Nephron progenitor cell (in vitro differentiated cells): ENCODE measurements around the gene HK3.

Experiments used
- DNase-seq: peaks from one replicate; pipeline ENCODE4 v3.0.0; 2021
- H3K27ac Mint-ChIP-seq: 2 replicates; pipeline ENCODE4 v1.8.0; 2021; ENCODE audit warnings: mild to moderate bottlenecking, moderate library complexity, mixed read lengths
- H3K27me3 Mint-ChIP-seq: 2 replicates; pipeline ENCODE4 v1.8.0; 2021; ENCODE audit warnings: mild to moderate bottlenecking, low read depth, mixed read lengths; ENCODE audit not compliant: poor library complexity
- H3K36me3 Mint-ChIP-seq: 2 replicates; pipeline ENCODE4 v1.8.0; 2021; ENCODE audit warnings: low read depth, mixed read lengths
- H3K4me1 Mint-ChIP-seq: 2 replicates; pipeline ENCODE4 v1.8.0; 2021; ENCODE audit warnings: mixed read lengths
- H3K4me3 Mint-ChIP-seq: 2 replicates; pipeline ENCODE4 v1.8.0; 2021; ENCODE audit warnings: mild to moderate bottlenecking, moderate library complexity, mixed read lengths
- H3K9me3 Mint-ChIP-seq: 2 replicates; pipeline ENCODE4 v1.8.0; 2021; ENCODE audit warnings: mild to moderate bottlenecking, moderate library complexity, mixed read lengths
- TF ChIP-seq, protein P1 (sequence below): fragments of 200-600 bp; sonication (generic); IDR thresholded peaks from 2 replicates; pipeline ENCODE4 v1.5.0; 2021; ENCODE audit warnings: antibody characterized with exemption

HK3 gene

GRCh38 chr5:176848651-176849050, 50.5 kb downstream of the HK3 start:
- DNase-seq = no peak

DNA sequence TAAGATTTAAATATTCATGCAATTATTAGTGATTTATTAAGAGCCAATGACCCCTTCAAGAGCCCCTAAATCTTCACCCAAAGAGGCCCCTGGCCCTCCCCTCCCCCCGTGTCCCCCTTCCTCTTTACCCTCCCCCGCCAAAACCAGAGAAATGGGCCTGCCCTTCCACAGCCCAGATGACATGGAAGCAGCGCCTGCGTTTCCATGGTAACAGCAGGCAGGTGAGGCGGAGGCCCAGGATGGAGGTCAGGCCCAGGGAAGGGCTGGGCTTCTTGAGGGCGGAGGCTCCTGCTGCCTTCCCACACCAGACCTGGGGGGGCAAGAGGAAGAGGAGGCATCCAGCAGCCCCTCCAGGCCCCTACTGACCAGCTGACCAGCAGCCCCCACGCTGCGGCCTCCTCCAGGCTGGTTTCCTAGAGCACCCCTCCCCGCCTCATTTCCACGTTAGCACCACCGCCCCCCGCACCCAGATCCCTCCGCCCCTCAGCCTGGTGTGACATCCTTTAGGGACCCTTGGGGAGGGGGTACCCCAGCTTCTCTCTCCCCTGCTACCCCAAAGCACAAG, 51.3 kb downstream of the HK3 start:
- Mint-ChIP-seq H3K4me1 (peaks cover 24% of the 10 kb centered on the region), H3K4me3 (no peak overlapping the region), H3K36me3 (no peaks in the 10 kb centered on the region), H3K9me3 (no peaks in the 10 kb centered on the region), H3K27ac (no peak overlapping the region), H3K27me3 (peaks cover 48% of the 10 kb centered on the region)
- TF ChIP-seq, protein P1, sequence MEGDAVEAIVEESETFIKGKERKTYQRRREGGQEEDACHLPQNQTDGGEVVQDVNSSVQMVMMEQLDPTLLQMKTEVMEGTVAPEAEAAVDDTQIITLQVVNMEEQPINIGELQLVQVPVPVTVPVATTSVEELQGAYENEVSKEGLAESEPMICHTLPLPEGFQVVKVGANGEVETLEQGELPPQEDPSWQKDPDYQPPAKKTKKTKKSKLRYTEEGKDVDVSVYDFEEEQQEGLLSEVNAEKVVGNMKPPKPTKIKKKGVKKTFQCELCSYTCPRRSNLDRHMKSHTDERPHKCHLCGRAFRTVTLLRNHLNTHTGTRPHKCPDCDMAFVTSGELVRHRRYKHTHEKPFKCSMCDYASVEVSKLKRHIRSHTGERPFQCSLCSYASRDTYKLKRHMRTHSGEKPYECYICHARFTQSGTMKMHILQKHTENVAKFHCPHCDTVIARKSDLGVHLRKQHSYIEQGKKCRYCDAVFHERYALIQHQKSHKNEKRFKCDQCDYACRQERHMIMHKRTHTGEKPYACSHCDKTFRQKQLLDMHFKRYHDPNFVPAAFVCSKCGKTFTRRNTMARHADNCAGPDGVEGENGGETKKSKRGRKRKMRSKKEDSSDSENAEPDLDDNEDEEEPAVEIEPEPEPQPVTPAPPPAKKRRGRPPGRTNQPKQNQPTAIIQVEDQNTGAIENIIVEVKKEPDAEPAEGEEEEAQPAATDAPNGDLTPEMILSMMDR = no peak
- DNase-seq = no peak

More at GRCh38 chr5:176848651-176849050, 50.5 kb downstream of the HK3 start:
- TF ChIP-seq, protein P1 = no peak
- Mint-ChIP-seq H3K27ac (no peak overlapping the region), H3K4me3 (no peak overlapping the region), H3K4me1 (peaks cover 28% of the 10 kb centered on the region), H3K9me3 (no peaks in the 10 kb centered on the region), H3K27me3 (peaks cover 46% of the 10 kb centered on the region), H3K36me3 (no peaks in the 10 kb centered on the region)

- H3K4me3 Mint-ChIP-seq = no peak overlapping the region
- peaks cover 20% of the 10 kb centered on the region for H3K4me1 Mint-ChIP-seq
- no peak for DNase-seq
- no peak overlapping the region for H3K27ac Mint-ChIP-seq
- H3K9me3 Mint-ChIP-seq = no peaks in the 10 kb centered on the region
- H3K27me3 Mint-ChIP-seq = peaks cover 50% of the 10 kb centered on the region
- H3K36me3 Mint-ChIP-seq = no peaks in the 10 kb centered on the region
- TF ChIP-seq, protein P1 = no peak
Observed at GRCh38 chr5:176847148-176847547, 52.0 kb downstream of the HK3 start.

GRCh38 chr5:176846335-176847140, 52.6 kb downstream of the HK3 start:
- peaks cover 56% of the 10 kb centered on the region for H3K27me3 Mint-ChIP-seq
- H3K4me1 Mint-ChIP-seq = peaks cover 20% of the 10 kb centered on the region
- no peak overlapping the region for H3K27ac Mint-ChIP-seq
- H3K4me3 Mint-ChIP-seq = no peak overlapping the region
- no peaks in the 10 kb centered on the region for H3K36me3 Mint-ChIP-seq
- TF ChIP-seq, protein P1 = no peak
- no peak for DNase-seq
- H3K9me3 Mint-ChIP-seq = no peaks in the 10 kb centered on the region

GRCh38 chr5:176845392-176845713, 53.8 kb downstream of the HK3 start:
- TF ChIP-seq, protein P1 = no peak
- no peaks in the 10 kb centered on the region for H3K9me3 Mint-ChIP-seq
- H3K4me3 Mint-ChIP-seq = no peak overlapping the region
- peaks cover 28% of the 10 kb centered on the region for H3K4me1 Mint-ChIP-seq
- peaks cover 65% of the 10 kb centered on the region for H3K27me3 Mint-ChIP-seq
- H3K36me3 Mint-ChIP-seq = no peaks in the 10 kb centered on the region
- DNase-seq = no peak
- no peak overlapping the region for H3K27ac Mint-ChIP-seq
